IMR-90 (cell line): ENCODE measurements around the gene CERS6. TPM values are rescaled to one million over a fixed set of nuclear protein-coding genes. Genes with fewer than 3 reads are reported as not detected.

ENCODE experiments used
- ATAC-seq: fragments of 200-7000 bp; cut with Tn5 transposase; 2 replicates; pipeline ENCODE4 v1.9.1; 2020; ENCODE audit warnings: low read depth, mild to moderate bottlenecking, moderate library complexity
- BruUV-seq: library from RNA; stranded (reverse); fragments of 400-500 nt; replicated peaks from 2 replicates; lab custom pipeline; 2021; lab: Mats Ljungman, UMichigan
- CTCF ChIA-PET: fragments of 300-600 bp; formaldehyde crosslinking; extraction: SDS; loops from one replicate; lab custom pipeline; 2021; ENCODE audit warnings: antibody characterized with exemption; lab: Yijun Ruan, JAX
- POLR2A ChIA-PET: fragments of 300-600 bp; sonication (Branson Sonifier 250); formaldehyde crosslinking; loops from one replicate; lab custom pipeline; 2022; ENCODE audit warnings: antibody characterized with exemption; ENCODE audit not compliant: unreplicated experiment; lab: Charles Lee
- DNase-seq: peaks from one replicate; pipeline ENCODE4 v3.0.0; 2013
- H2AFZ ChIP-seq: replicated peaks from 2 replicates; pipeline ENCODE3; 2013; ENCODE audit warnings: low read length, mild to moderate bottlenecking; ENCODE audit not compliant: poor library complexity
- H2AK5ac ChIP-seq: 2 replicates; pipeline ENCODE4 v1.6.1; 2013; ENCODE audit warnings: low read depth, low read length, inconsistent platforms
- H2AK9ac ChIP-seq: replicated peaks from 2 replicates; pipeline ENCODE3; 2013; ENCODE audit warnings: mild to moderate bottlenecking, low read depth, low read length, moderate library complexity; ENCODE audit not compliant: poor library complexity
- H2BK120ac ChIP-seq: 2 replicates; pipeline ENCODE4 v1.6.1; 2013; ENCODE audit warnings: low read depth, low read length, inconsistent platforms
- H2BK15ac ChIP-seq: 3 replicates; pipeline ENCODE4 v1.6.1; 2013; ENCODE audit warnings: low read depth, low read length, inconsistent platforms
- H2BK20ac ChIP-seq: 2 replicates; pipeline ENCODE4 v1.6.1; 2013; ENCODE audit warnings: low read depth, mild to moderate bottlenecking, inconsistent platforms, low read length, moderate library complexity
- H2BK5ac ChIP-seq: 2 replicates; pipeline ENCODE4 v1.6.1; 2013; ENCODE audit warnings: mild to moderate bottlenecking, low read depth, low read length, inconsistent platforms; ENCODE audit not compliant: poor library complexity, severe bottlenecking
- H3K14ac ChIP-seq: replicated peaks from 2 replicates; pipeline ENCODE4 v1.6.1; 2013; ENCODE audit warnings: low read depth, low read length, inconsistent platforms
- H3K18ac ChIP-seq: 2 replicates; pipeline ENCODE4 v1.6.1; 2013; ENCODE audit warnings: low read depth, low read length, control low read depth
- H3K23ac ChIP-seq: 2 replicates; pipeline ENCODE4 v1.6.1; 2013; ENCODE audit warnings: low read depth, low read length, inconsistent platforms
- H3K27ac ChIP-seq: 2 replicates; pipeline ENCODE4 v1.5.1; 2013; ENCODE audit warnings: mild to moderate bottlenecking, control low read depth, low read length; ENCODE audit not compliant: insufficient read depth
- H3K27me3 ChIP-seq: 2 replicates; pipeline ENCODE4 v1.6.1; 2013; ENCODE audit warnings: low read length; ENCODE audit not compliant: control insufficient read depth, insufficient read depth
- H3K36me3 ChIP-seq: 2 replicates; pipeline ENCODE4 v1.6.1; 2013; ENCODE audit warnings: low read length, mixed read lengths; ENCODE audit not compliant: control insufficient read depth, insufficient read depth
- H3K4ac ChIP-seq: 2 replicates; pipeline ENCODE4 v1.6.1; 2013; ENCODE audit warnings: low read depth, low read length, inconsistent platforms
- H3K4me1 ChIP-seq: 2 replicates; pipeline ENCODE4 v1.6.1; 2013; ENCODE audit warnings: low read length, mixed read lengths; ENCODE audit not compliant: control insufficient read depth, insufficient read depth
- H3K4me2 ChIP-seq: 2 replicates; pipeline ENCODE4 v1.6.1; 2013; ENCODE audit warnings: low read depth, mild to moderate bottlenecking, control low read depth, low read length, moderate library complexity
- H3K4me3 ChIP-seq: 2 replicates; pipeline ENCODE4 v1.5.1; 2013; ENCODE audit warnings: low read depth, mild to moderate bottlenecking, control low read depth, low read length, moderate library complexity; ENCODE audit not compliant: insufficient read depth
- H3K56ac ChIP-seq: 2 replicates; pipeline ENCODE4 v1.6.1; 2013; ENCODE audit warnings: low read length, inconsistent platforms; ENCODE audit not compliant: insufficient read depth; ENCODE audit errors: extremely low read depth
- H3K79me1 ChIP-seq, 2 experiments: 2 replicates each; pipeline ENCODE4 v1.6.1; 2013; ENCODE audit warnings: low read length in 2 of 2, inconsistent platforms in 1 of 2, low read depth in 1 of 2
- H3K9ac ChIP-seq: 2 replicates; pipeline ENCODE4 v1.6.1; 2013; ENCODE audit warnings: low read depth, low read length, control low read depth
- H3K9me1 ChIP-seq: 2 replicates; pipeline ENCODE4 v1.6.1; 2013; ENCODE audit warnings: low read length, inconsistent platforms; ENCODE audit not compliant: insufficient read depth
- H3K9me3 ChIP-seq: 2 replicates; pipeline ENCODE4 v1.6.1; 2013; ENCODE audit warnings: low read length; ENCODE audit not compliant: control insufficient read depth, insufficient read depth
- H4K20me1 ChIP-seq: 2 replicates; pipeline ENCODE4 v1.6.1; 2013; ENCODE audit warnings: low read length, inconsistent platforms; ENCODE audit not compliant: insufficient read depth
- H4K5ac ChIP-seq: 2 replicates; pipeline ENCODE4 v1.6.1; 2013; ENCODE audit warnings: mild to moderate bottlenecking, low read depth, low read length, control low read depth
- H4K8ac ChIP-seq, 2 experiments: 2 replicates each; pipeline ENCODE4 v1.6.1; 2013; ENCODE audit warnings: low read depth in 2 of 2, low read length in 2 of 2, control low read depth in 1 of 2, inconsistent platforms in 1 of 2
- H4K91ac ChIP-seq: 2 replicates; pipeline ENCODE4 v1.6.1; 2013; ENCODE audit warnings: low read depth, low read length, inconsistent platforms; ENCODE audit not compliant: insufficient read depth
- BHLHE40 ChIP-seq: fragments of 150-350 bp; IDR thresholded peaks from 2 replicates; pipeline ENCODE4 v1.6.1; 2016; ENCODE audit warnings: mild to moderate bottlenecking, low read depth, low read length
- CEBPB ChIP-seq: IDR thresholded peaks from 2 replicates; pipeline ENCODE4 v1.6.1; 2012; ENCODE audit warnings: low read depth, low read length, improper control_type of control experiment
- ELK1 ChIP-seq: fragments of 150-350 bp; IDR thresholded peaks from 2 replicates; pipeline ENCODE4 v1.6.1; 2016; ENCODE audit warnings: low read depth, mild to moderate bottlenecking, low read length, moderate library complexity, borderline replicate concordance
- FOS ChIP-seq: fragments of 150-350 bp; IDR thresholded peaks from 2 replicates; pipeline ENCODE4 v1.6.1; 2016; ENCODE audit warnings: low read depth, low read length
- MAFK ChIP-seq: IDR thresholded peaks from 2 replicates; pipeline ENCODE4 v1.6.1; 2012; ENCODE audit warnings: low read depth, low read length, improper control_type of control experiment
- MAZ ChIP-seq: IDR thresholded peaks from 2 replicates; pipeline ENCODE4 v1.6.1; 2012; ENCODE audit warnings: low read depth, mild to moderate bottlenecking, low read length, improper control_type of control experiment, moderate library complexity, borderline replicate concordance
- MXI1 ChIP-seq: IDR thresholded peaks from 2 replicates; pipeline ENCODE4 v1.6.1; 2012; ENCODE audit warnings: low read depth, mild to moderate bottlenecking, low read length, moderate library complexity, borderline replicate concordance
- RAD21 ChIP-seq: IDR thresholded peaks from 2 replicates; pipeline ENCODE4 v1.6.1; 2012; ENCODE audit warnings: low read length, improper control_type of control experiment
- RCOR1 ChIP-seq: IDR thresholded peaks from 2 replicates; pipeline ENCODE4 v1.6.1; 2012; ENCODE audit warnings: mild to moderate bottlenecking, low read length, improper control_type of control experiment; ENCODE audit not compliant: insufficient replicate concordance
- SMC3 ChIP-seq: fragments of 150-350 bp; IDR thresholded peaks from 2 replicates; pipeline ENCODE4 v1.6.1; 2016; ENCODE audit warnings: low read depth, mild to moderate bottlenecking, antibody characterized with exemption, low read length, moderate library complexity
- WGBS, 2 experiments: methylation state at CpG; one replicate each; pipeline versions ENCODE4 v1.1.5 to v1.1.7; 2013; ENCODE audit warnings: missing lambda C conversion rate in 2 of 2; ENCODE audit not compliant: insufficient read length in 1 of 2; ENCODE audit errors: extremely low coverage in 2 of 2; 5-methylcytosine and 5-hydroxymethylcytosine counted together
- dilution Hi-C: fragments of 300-500 bp; cut with HindIII; formaldehyde crosslinking; loops from one replicate; pipeline ENCODE4 v1.14.3; 2018; ENCODE audit warnings: low sequenced_read_pairs; ENCODE audit not compliant: unreplicated experiment
- in situ Hi-C: fragments of 300-500 bp; cut with MboI; formaldehyde crosslinking; loops from 3 replicates; pipeline ENCODE4 v1.14.3; 2019; ENCODE audit warnings: low sequenced_read_pairs, inconsistent platforms, mixed read lengths
- intact Hi-C: fragments of 100-400 bp; cut with micrococcal nuclease; formaldehyde crosslinking; loops from 2 replicates; pipeline ENCODE4 v1.10.0; 2022
- polyA plus RNA-seq, 3 experiments: library from polyadenylated mRNA; depleted of rRNA; stranded (reverse); fragments of >200 nt; gene quantifications; 2 replicates each; pipeline ENCODE4 v1.2.3, GENCODE V29; 2012; ENCODE audit warnings: low replicate concordance in 1 of 3
- total RNA-seq: library from RNA; depleted of rRNA; stranded (reverse); fragments of >200 nt; gene quantifications from 2 replicates; pipeline ENCODE4 v1.2.3, GENCODE V29; 2012

Gene CERS6
- total and polyA plus RNA-seq, 2 of the 4 experiments (the other 2 are of a cell fraction), result 2.1 to 5.7 TPM

GRCh38 chr2:168499500-168499899 is 43.4 kb downstream of the CERS6 start:
- ChIA-PET POLR2A (no interaction called here), CTCF (no interaction called here)
- Histone ChIP-seq H4K8ac (no peak overlapping the region), H4K20me1 (no peaks in the 10 kb centered on the region), H2BK15ac (no peak overlapping the region), H4K91ac (no peak overlapping the region), H2BK5ac (no peak overlapping the region), H3K9me1 (no peaks in the 10 kb centered on the region), H3K18ac (no peak overlapping the region), H2AK5ac (no peak overlapping the region), H4K5ac (no peak overlapping the region), H3K9me3 (no peaks in the 10 kb centered on the region), H2AK9ac (no peak overlapping the region), H3K9ac (no peak overlapping the region), H2AFZ (no peak overlapping the region), H3K4me3 (no peak overlapping the region), H3K36me3 (no peaks in the 10 kb centered on the region), H3K4ac (no peak overlapping the region), H3K27ac (no peak overlapping the region), H3K4me1 (no peaks in the 10 kb centered on the region), H3K23ac (no peak overlapping the region), H3K4me2 (no peak overlapping the region), H2BK120ac (no peak overlapping the region), H3K79me1 (no peaks in the 10 kb centered on the region; a peak in 1 of 4 replicates), H3K27me3 (no peaks in the 10 kb centered on the region), H3K56ac (no peak overlapping the region), H2BK20ac (no peak overlapping the region), H3K14ac (no peak overlapping the region)
- DNase-seq (no peak), ATAC-seq (no peak)
- dilution Hi-C loops, result no loop called here
- no peak for TF ChIP-seq FOS
- no peak for TF ChIP-seq SMC3
- TF ChIP-seq BHLHE40, result no peak
- TF ChIP-seq RCOR1, result no peak
- no peak for TF ChIP-seq MAFK
- no peak for TF ChIP-seq CEBPB
- no peak for TF ChIP-seq MAZ
- TF ChIP-seq MXI1, result no peak
- no peak for TF ChIP-seq RAD21
- no peak for TF ChIP-seq ELK1
- no TSS peak for BruUV-seq
- intact Hi-C loops, result no loop called here
- in situ Hi-C loops, result no loop called here
- no CpG with 5 or more reads among the region's 4 CpGs for WGBS, 2 experiments
